Right lobe of liver (tissue), 6 donors: ENCODE measurements around the gene INTS13. TPM values are rescaled to one million over a fixed set of nuclear protein-coding genes. Genes with fewer than 3 reads are reported as not detected.

Experiments
- ATAC-seq, 4 donors: fragments of 200-7000 bp; cut with Tn5 transposase; one replicate each; pipeline ENCODE4 v1.9.1; 2020; ENCODE audit warnings: mild to moderate bottlenecking in 4 of 4, moderate library complexity in 4 of 4
- DNase-seq, 3 donors: peaks; one replicate each; pipeline ENCODE4 v3.0.0-alpha.2; 2020
- H3K27ac ChIP-seq, 3 donors: fragments of 200-600 bp; one replicate each; pipeline ENCODE4 v1.8.0; 2022
- H3K27me3 ChIP-seq, 2 donors: fragments of 200-600 bp; one replicate each; pipeline ENCODE4 v1.8.0; 2022
- H3K36me3 ChIP-seq, 4 donors: fragments of 200-600 bp; sonication (generic) in 1 of 4; one replicate each; pipeline versions ENCODE4 v1.5.1 to v1.8.0; 2017 to 2022; ENCODE audit warnings: control low read depth in 1 of 4
- H3K4me1 ChIP-seq, 4 donors: fragments of 200-600 bp; sonication (generic) in 1 of 4; one replicate each; pipeline versions ENCODE4 v1.5.1 to v1.8.0; 2017 to 2022; ENCODE audit warnings: control low read depth in 1 of 4
- H3K4me3 ChIP-seq, 3 donors: fragments of 200-600 bp; one replicate each; pipeline ENCODE4 v1.8.0; 2022
- H3K9me3 ChIP-seq, 4 donors: fragments of 200-600 bp; sonication (generic) in 1 of 4; one replicate each; pipeline versions ENCODE4 v1.5.1 to v1.8.0; 2017 to 2022; ENCODE audit warnings: control low read depth in 1 of 4
- CTCF ChIP-seq, 4 donors: fragments of 200-600 bp in 3 of 4; fragments of 450-650 bp in 1 of 4; IDR thresholded peaks; one replicate each; pipeline versions ENCODE4 v1.5.1 to v1.8.0; 2016 to 2022; ENCODE audit warnings: antibody characterized with exemption in 4 of 4, mild to moderate bottlenecking in 2 of 4
- POLR2A ChIP-seq: fragments of 450-650 bp; IDR thresholded peaks from one replicate; pipeline ENCODE4 v1.6.1; 2017; ENCODE audit warnings: antibody characterized with exemption, mild to moderate bottlenecking
- WGBS: methylation state at CpG from one replicate; pipeline ENCODE4 v1.1.6; 2018; ENCODE audit warnings: low coverage, low lambda C conversion rate; ENCODE audit not compliant: insufficient coverage; ENCODE audit errors: missing lambda C conversion rate; 5-methylcytosine and 5-hydroxymethylcytosine counted together
- intact Hi-C, 2 donors: fragments of 100-400 bp; cut with DNase I; formaldehyde crosslinking; loops; one replicate each; pipeline versions ENCODE4 v1.11.2 to v1.14.1; 2022
- total RNA-seq, 6 experiments: library from RNA; depleted of rRNA in 2 of 6; stranded (reverse); fragments of >200 nt in 2 of 6; fragmentation: NEBNext Ultra II Directional in 3 of 6; extraction: Animal tissue kit (Norgen Biotek cat#: 25700) in 3 of 6; gene quantifications; one replicate each; pipeline versions ENCODE4 v1.1.0 to v1.2.4, GENCODE V29; 2016 to 2023
- donor health status: DM: no; HTN: yes; CAD: no.
- donor health status: DM: no; HTN: no; CAD: no.
- donor health status: DM: no; HTN: no; CAD: no.
- donor health status: DM: no; HTN: yes; CAD: no.
- donor health status: DM: no; HTN: yes; CAD: no.

Gene INTS13
- total RNA-seq, 6 experiments from 2014 or later = 6.2 to 17.2 (median 9.1) TPM

GRCh38 chr12:26939192-26939832, 1.5 kb upstream of the INTS13 start:
- no peak for TF ChIP-seq CTCF (IDR thresholded peaks at IDR 0.05)
- no peak for TF ChIP-seq POLR2A
- DNase-seq (no peak), ATAC-seq (no peak)
- 4% methylated on average over 9 of the region's 9 CpGs for WGBS
- H3K9me3 ChIP-seq = no peaks in the 10 kb centered on the region
- intact Hi-C loops = loop anchor here in 1 of 2 donors (10.0 kb wide), 1 partner anchor 75 kb away; the partner anchor contains the start of gene TM7SF3
- peak overlapping the region; percentile 87 to 94 (median 90) for H3K4me3 ChIP-seq
- peaks cover 0 to 39% (median 9%) of the 10 kb centered on the region in 4 donors for H3K4me1 ChIP-seq
- peak overlapping the region; percentile 92 to 96 (median 93) for H3K27ac ChIP-seq
- no peaks in the 10 kb centered on the region for H3K27me3 ChIP-seq
- no peaks in the 10 kb centered on the region for H3K36me3 ChIP-seq

GRCh38 chr12:26938701-26939062, 901 bp upstream of the INTS13 start:
- intact Hi-C loops = loop anchor here in 1 of 2 donors (10.0 kb wide), 1 partner anchor 76 kb away; the partner anchor contains the start of gene TM7SF3
- no peak for DNase-seq
- Histone ChIP-seq H3K4me3 (peak overlapping the region; percentile 87 to 94 (median 90)), H3K4me1 (peaks cover 0 to 39% (median 9%) of the 10 kb centered on the region in 4 donors), H3K27me3 (no peaks in the 10 kb centered on the region), H3K36me3 (peaks cover 0 to 3% (median 0%) of the 10 kb centered on the region in 4 donors), H3K27ac (peak overlapping the region; percentile 92 to 96 (median 93)), H3K9me3 (no peaks in the 10 kb centered on the region)
- TF ChIP-seq POLR2A = no peak
- TF ChIP-seq CTCF (IDR thresholded peaks at IDR 0.05) = no peak
- 0% methylated on average over 10 of the region's 28 CpGs for WGBS
- peak; percentile 12 to 38 (median 16) for ATAC-seq

GRCh38 chr12:26937443-26937862, 328 bp downstream of the INTS13 start:
- Histone ChIP-seq H3K4me1 (peaks cover 0 to 35% (median 9%) of the 10 kb centered on the region in 4 donors), H3K9me3 (no peaks in the 10 kb centered on the region), H3K27ac (peak overlapping the region; percentile 92 to 96 (median 93)), H3K36me3 (peaks cover 0 to 3% (median 0%) of the 10 kb centered on the region in 4 donors), H3K4me3 (peak overlapping the region; percentile 87 to 94 (median 90)), H3K27me3 (no peaks in the 10 kb centered on the region)
- intact Hi-C loops = loop anchor here in 1 of 2 donors (10.0 kb wide), 1 partner anchor 77 kb away; the partner anchor contains the start of gene TM7SF3
- under 1% methylated on average over 10 of the region's 10 CpGs for WGBS
- DNase-seq = no peak
- TF ChIP-seq CTCF (IDR thresholded peaks at IDR 0.05) (no peak), POLR2A (no peak)
- no peak for ATAC-seq

GRCh38 chr12:26936559-26937442, 980 bp downstream of the INTS13 start:
- no peak for TF ChIP-seq POLR2A
- ATAC-seq (no peak), DNase-seq (no peak)
- intact Hi-C loops = loop anchor here in 1 of 2 donors (10.0 kb wide), 1 partner anchor 78 kb away; the partner anchor contains the start of gene TM7SF3
- H3K27me3 ChIP-seq = no peaks in the 10 kb centered on the region
- peak overlapping the region in 2 of 3 donors; percentile 92 to 93 for H3K27ac ChIP-seq
- no peaks in the 10 kb centered on the region for H3K9me3 ChIP-seq
- H3K36me3 ChIP-seq = peaks cover 0 to 3% (median 0%) of the 10 kb centered on the region in 4 donors
- H3K4me1 ChIP-seq = peaks cover 0 to 29% (median 9%) of the 10 kb centered on the region in 4 donors
- WGBS = 17% methylated on average over 8 of the region's 8 CpGs
- H3K4me3 ChIP-seq = peak overlapping the region; percentile 87 to 94 (median 90)
